H1 (cell line): ENCODE measurements around the gene POMP. TPM values are rescaled to one million over a fixed set of nuclear protein-coding genes. Genes with fewer than 3 reads are reported as not detected.

Source experiments
- CHD2 ChIP-seq: IDR thresholded peaks from 2 replicates; pipeline ENCODE4 v1.6.1; 2012; ENCODE audit warnings: low read length, improper control_type of control experiment
- CTBP2 ChIP-seq: IDR thresholded peaks from 2 replicates; pipeline ENCODE4 v1.7.0; 2011; ENCODE audit warnings: borderline replicate concordance, mild to moderate bottlenecking, moderate library complexity, mixed read lengths, low read length; ENCODE audit not compliant: insufficient read depth, insufficient read length
- EP300 ChIP-seq, 2 experiments: IDR thresholded peaks; 1 replicate in 1 of 2; 2 replicates in 1 of 2; pipeline ENCODE4 v1.6.1; 2011 to 2012; ENCODE audit warnings: low read depth in 2 of 2, low read length in 2 of 2, mild to moderate bottlenecking in 2 of 2, borderline replicate concordance in 1 of 2, inconsistent platforms in 1 of 2, moderate library complexity in 1 of 2
- HDAC2 ChIP-seq, 2 experiments: fragments of 300-600 bp in 1 of 2; sonication (generic) in 1 of 2; IDR thresholded peaks; 2 replicates each; pipeline ENCODE4 v1.6.1; 2011 to 2012; ENCODE audit warnings: low read depth in 2 of 2, low read length in 2 of 2, mild to moderate bottlenecking in 2 of 2, moderate library complexity in 2 of 2, borderline replicate concordance in 1 of 2, inconsistent platforms in 1 of 2
- JUND ChIP-seq: IDR thresholded peaks from 2 replicates; pipeline ENCODE4 v1.6.1; 2011; ENCODE audit warnings: mild to moderate bottlenecking, improper control_type of control experiment, low read length
- MAFK ChIP-seq: IDR thresholded peaks from 2 replicates; pipeline ENCODE4 v1.6.1; 2012; ENCODE audit warnings: low read depth, mild to moderate bottlenecking, improper control_type of control experiment, low read length
- SAP30 ChIP-seq: fragments of 300-600 bp; sonication (generic); IDR thresholded peaks from 2 replicates; pipeline ENCODE4 v1.7.1; 2012; ENCODE audit warnings: low read length, moderate library complexity, mild to moderate bottlenecking, inconsistent platforms; ENCODE audit not compliant: insufficient read depth, insufficient replicate concordance
- SP2 ChIP-seq: IDR thresholded peaks from 2 replicates; pipeline ENCODE4 v1.6.1; 2012; ENCODE audit warnings: mild to moderate bottlenecking, low read length, inconsistent platforms
- TAF1 ChIP-seq: IDR thresholded peaks from 2 replicates; pipeline ENCODE4 v1.6.1; 2011; ENCODE audit warnings: mild to moderate bottlenecking, low read depth, low read length
- USF2 ChIP-seq: IDR thresholded peaks from 2 replicates; pipeline ENCODE4 v1.6.1; 2011; ENCODE audit warnings: low read length, improper control_type of control experiment
- YY1 ChIP-seq: IDR thresholded peaks from 2 replicates; pipeline ENCODE4 v1.6.1; 2011; ENCODE audit warnings: low read depth, mild to moderate bottlenecking, low read length
- polyA plus RNA-seq, 7 experiments: library from polyadenylated mRNA; depleted of rRNA in 3 of 7; stranded (reverse) in 5 of 7; unstranded in 2 of 7; fragments of >200 nt in 5 of 7; fragments of 200-250 nt in 2 of 7; gene quantifications; 1 replicate in 5 of 7; 2 replicates in 1 of 7; 4 replicates in 1 of 7; pipeline versions ENCODE4 v1.2.1 to v1.2.3, GENCODE V29; 2011 to 2013; ENCODE audit warnings: missing spikeins in 2 of 7, mixed read lengths in 2 of 7
- total RNA-seq: library from RNA; stranded (reverse); fragmentation: NEBNext Ultra II Directional; extraction: Animal tissue kit (Norgen Biotek cat#: 25700); gene quantifications from 2 replicates; pipeline ENCODE4 v1.2.1, GENCODE V29; 2021

Gene POMP
- total and polyA plus RNA-seq, 2 of the 8 experiments (the other 6 are each of a cell fraction or from before 2014, with no cell fraction given) = 38.4 to 115 TPM

- TF ChIP-seq USF2 (no peak), YY1 (peak; percentile 73), SP2 (no peak), JUND (no peak), SAP30 (no peak), EP300 (IDR thresholded peaks at IDR 0.05; ENCODE audit: borderline replicate concordance in 1 of 2, low read depth in 2 of 2, low read length in 2 of 2) (no peak), TAF1 (no peak), MAFK (no peak), CHD2 (no peak), HDAC2 (IDR thresholded peaks at IDR 0.05; ENCODE audit: borderline replicate concordance in 1 of 2, low read depth in 2 of 2, low read length in 2 of 2) (0 out of 4 replicates have a peak, but pooled peaks of 1 of the 2 experiments have one; percentile 16), CTBP2 (no peak)
Observed at GRCh38 chr13:28636677-28637317, 22.1 kb upstream of the POMP start (continued).
